ENCODE data around the gene PFKP.

The PFKP gene

DNA sequence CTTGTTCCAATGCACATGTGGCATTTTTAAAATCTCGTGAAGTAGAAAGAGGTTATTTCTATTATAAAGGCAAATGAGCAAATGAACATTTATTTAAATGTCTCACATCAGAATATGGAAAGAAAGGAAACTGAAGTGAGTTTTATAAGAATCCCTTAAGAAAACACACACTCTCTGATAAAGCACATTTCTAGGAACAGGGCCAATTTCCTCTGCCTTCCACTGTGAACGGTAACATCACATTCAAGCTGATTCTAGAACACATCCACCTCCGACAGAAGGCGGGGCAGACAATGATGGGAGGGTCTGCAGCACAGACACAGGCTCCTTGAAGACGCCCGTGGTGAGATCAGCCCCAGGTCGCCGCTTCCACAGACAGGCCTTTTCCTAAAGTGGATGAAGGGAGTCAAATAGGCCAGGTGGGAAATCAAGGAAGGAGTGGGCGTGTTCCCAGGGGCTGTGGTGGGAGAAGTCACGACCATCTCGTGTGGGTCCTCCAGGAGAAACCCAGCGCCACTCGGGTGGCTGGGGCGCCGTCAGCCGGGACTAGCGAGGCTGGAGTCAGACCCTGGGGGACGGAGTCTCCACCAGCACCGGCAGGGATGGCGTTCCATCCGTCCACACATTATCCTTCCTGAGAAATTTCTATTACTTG, 74.1 kb downstream of the PFKP start:
- H2AFZ ChIP-seq (ENCODE audit: low read length): no peak overlapping the region
- H3K79me2 ChIP-seq (ENCODE audit: insufficient read depth, low read length): no peaks in the 10 kb centered on the region
- H4K20me1 ChIP-seq (ENCODE audit: insufficient read depth, low read length, poor library complexity, severe bottlenecking): no peaks in the 10 kb centered on the region
- no peaks in the 10 kb centered on the region for H3F3A ChIP-seq (ENCODE audit: low read depth)
- no peaks in the 10 kb centered on the region for H3K9me3 ChIP-seq (ENCODE audit: insufficient read depth, low read depth, low read length)
- no peaks in the 10 kb centered on the region for H3K9me2 ChIP-seq (replicated peaks; ENCODE audit: low read depth, low read length)
- H3K4me1 ChIP-seq (ENCODE audit: insufficient read depth, low read length, poor library complexity, severe bottlenecking): no peaks in the 10 kb centered on the region
- no peak overlapping the region for H3K4me3 ChIP-seq (ENCODE audit: low read length, poor library complexity, severe bottlenecking)
- TF ChIP-seq EZH2phosphoT487 (IDR thresholded peaks at IDR 0.05; ENCODE audit: borderline replicate concordance): no peak
- TF ChIP-seq, protein P1, sequence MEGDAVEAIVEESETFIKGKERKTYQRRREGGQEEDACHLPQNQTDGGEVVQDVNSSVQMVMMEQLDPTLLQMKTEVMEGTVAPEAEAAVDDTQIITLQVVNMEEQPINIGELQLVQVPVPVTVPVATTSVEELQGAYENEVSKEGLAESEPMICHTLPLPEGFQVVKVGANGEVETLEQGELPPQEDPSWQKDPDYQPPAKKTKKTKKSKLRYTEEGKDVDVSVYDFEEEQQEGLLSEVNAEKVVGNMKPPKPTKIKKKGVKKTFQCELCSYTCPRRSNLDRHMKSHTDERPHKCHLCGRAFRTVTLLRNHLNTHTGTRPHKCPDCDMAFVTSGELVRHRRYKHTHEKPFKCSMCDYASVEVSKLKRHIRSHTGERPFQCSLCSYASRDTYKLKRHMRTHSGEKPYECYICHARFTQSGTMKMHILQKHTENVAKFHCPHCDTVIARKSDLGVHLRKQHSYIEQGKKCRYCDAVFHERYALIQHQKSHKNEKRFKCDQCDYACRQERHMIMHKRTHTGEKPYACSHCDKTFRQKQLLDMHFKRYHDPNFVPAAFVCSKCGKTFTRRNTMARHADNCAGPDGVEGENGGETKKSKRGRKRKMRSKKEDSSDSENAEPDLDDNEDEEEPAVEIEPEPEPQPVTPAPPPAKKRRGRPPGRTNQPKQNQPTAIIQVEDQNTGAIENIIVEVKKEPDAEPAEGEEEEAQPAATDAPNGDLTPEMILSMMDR (conservative IDR thresholded peaks at IDR 0.05; ENCODE audit: low read length): no peak
- no peak overlapping the region for H3K4me2 ChIP-seq (ENCODE audit: low read depth, low read length, poor library complexity, severe bottlenecking)
- no peak overlapping the region for H3K9ac ChIP-seq (ENCODE audit: low read depth, low read length, poor library complexity, severe bottlenecking)
- H3K36me3 ChIP-seq (ENCODE audit: insufficient read depth, low read length): peaks cover 86% of the 10 kb centered on the region; the same call in 1 of the 2 replicates
- no peaks in the 10 kb centered on the region for H3K27me3 ChIP-seq (ENCODE audit: insufficient read depth, low read length, poor library complexity, severe bottlenecking)

DNA sequence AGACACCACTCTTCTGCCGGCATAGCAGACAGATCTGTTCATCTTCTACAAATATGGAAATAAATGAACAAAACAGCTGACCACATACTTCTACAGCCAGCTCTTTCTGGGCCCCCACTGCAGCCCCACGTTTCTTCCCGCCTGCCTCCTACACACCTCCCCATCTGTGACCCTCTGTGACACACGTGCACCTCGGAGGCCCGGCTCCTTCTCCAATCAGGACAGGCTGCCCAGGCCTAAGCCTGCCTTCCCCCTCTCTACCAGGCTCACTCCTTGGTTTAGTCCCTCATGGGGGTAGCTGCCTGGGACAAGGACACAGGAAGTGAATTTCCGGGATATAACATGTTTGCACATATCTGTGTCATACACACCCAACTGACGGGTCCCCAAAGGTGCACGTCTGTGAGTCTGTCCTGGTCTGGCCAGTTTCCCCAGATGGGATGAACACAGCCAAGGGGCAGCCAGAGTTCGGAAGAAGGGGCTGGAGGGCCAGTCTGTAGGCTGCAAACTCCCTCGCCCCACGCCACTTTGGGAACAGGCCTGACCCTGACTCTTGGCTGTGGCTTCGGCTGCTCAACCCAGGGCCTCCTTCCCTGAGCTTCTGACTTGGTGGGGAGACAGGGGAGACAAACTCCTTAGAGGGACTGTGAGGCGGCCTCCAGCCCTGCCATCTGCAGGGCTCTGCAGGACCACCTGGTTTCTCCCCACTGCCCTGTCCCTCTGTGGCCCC, 75.0 kb downstream of the PFKP start:
- Histone ChIP-seq H4K20me1 (ENCODE audit: insufficient read depth, low read length, poor library complexity, severe bottlenecking) (no peaks in the 10 kb centered on the region), H3K4me1 (ENCODE audit: insufficient read depth, low read length, poor library complexity, severe bottlenecking) (no peaks in the 10 kb centered on the region), H3K9me3 (ENCODE audit: insufficient read depth, low read depth, low read length) (no peaks in the 10 kb centered on the region), H3K4me2 (ENCODE audit: low read depth, low read length, poor library complexity, severe bottlenecking) (no peak overlapping the region), H3K79me2 (ENCODE audit: insufficient read depth, low read length) (no peaks in the 10 kb centered on the region), H3K4me3 (ENCODE audit: low read length, poor library complexity, severe bottlenecking) (no peak overlapping the region), H3K27me3 (ENCODE audit: insufficient read depth, low read length, poor library complexity, severe bottlenecking) (no peaks in the 10 kb centered on the region), H2AFZ (ENCODE audit: low read length) (no peak overlapping the region), H3K36me3 (ENCODE audit: insufficient read depth, low read length) (peaks cover 81% of the 10 kb centered on the region; the same call in 1 of the 2 replicates), H3K9ac (ENCODE audit: low read depth, low read length, poor library complexity, severe bottlenecking) (no peak overlapping the region), H3K9me2 (replicated peaks; ENCODE audit: low read depth, low read length) (no peaks in the 10 kb centered on the region), H3F3A (ENCODE audit: low read depth) (no peaks in the 10 kb centered on the region)
- TF ChIP-seq, protein P1 (conservative IDR thresholded peaks at IDR 0.05; ENCODE audit: low read length): no peak
- no peak for TF ChIP-seq EZH2phosphoT487 (IDR thresholded peaks at IDR 0.05; ENCODE audit: borderline replicate concordance)

DNA sequence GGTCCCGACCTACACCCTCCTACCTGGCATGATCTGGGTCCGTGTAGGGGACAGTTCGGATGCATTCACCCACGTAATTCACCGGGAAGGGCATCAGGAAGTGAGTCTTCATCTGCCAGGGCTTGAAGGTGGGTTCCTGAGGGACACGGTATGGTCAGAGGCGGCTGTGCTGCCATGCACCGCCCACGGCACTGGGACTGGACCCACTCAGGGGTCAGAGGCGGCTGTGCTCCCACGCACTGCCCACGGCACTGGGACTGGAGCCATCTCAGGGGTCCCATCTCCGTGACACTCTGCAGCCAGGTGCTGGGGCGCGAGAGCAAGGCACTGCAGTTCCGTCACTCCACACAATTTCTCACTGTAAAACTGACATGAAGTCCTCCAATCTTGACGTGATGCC, 76.0 kb downstream of the PFKP start:
- H3F3A ChIP-seq (ENCODE audit: low read depth): no peaks in the 10 kb centered on the region
- no peak overlapping the region for H3K4me3 ChIP-seq (ENCODE audit: low read length, poor library complexity, severe bottlenecking)
- no peaks in the 10 kb centered on the region for H3K27me3 ChIP-seq (ENCODE audit: insufficient read depth, low read length, poor library complexity, severe bottlenecking)
- H3K36me3 ChIP-seq (ENCODE audit: insufficient read depth, low read length): peaks cover 79% of the 10 kb centered on the region; the same call in 1 of the 2 replicates
- H3K9ac ChIP-seq (ENCODE audit: low read depth, low read length, poor library complexity, severe bottlenecking): no peak overlapping the region
- no peaks in the 10 kb centered on the region for H3K79me2 ChIP-seq (ENCODE audit: insufficient read depth, low read length)
- no peak overlapping the region for H2AFZ ChIP-seq (ENCODE audit: low read length)
- TF ChIP-seq, protein P1 (conservative IDR thresholded peaks at IDR 0.05; ENCODE audit: low read length): no peak
- no peak for TF ChIP-seq EZH2phosphoT487 (IDR thresholded peaks at IDR 0.05; ENCODE audit: borderline replicate concordance)
- no peaks in the 10 kb centered on the region for H3K4me1 ChIP-seq (ENCODE audit: insufficient read depth, low read length, poor library complexity, severe bottlenecking)
- H3K4me2 ChIP-seq (ENCODE audit: low read depth, low read length, poor library complexity, severe bottlenecking): no peak overlapping the region
- no peaks in the 10 kb centered on the region for H3K9me3 ChIP-seq (ENCODE audit: insufficient read depth, low read depth, low read length)
- no peaks in the 10 kb centered on the region for H3K9me2 ChIP-seq (replicated peaks; ENCODE audit: low read depth, low read length)
- no peaks in the 10 kb centered on the region for H4K20me1 ChIP-seq (ENCODE audit: insufficient read depth, low read length, poor library complexity, severe bottlenecking)
